Stimulated activated CD8-positive, alpha-beta memory T cell treated with anti-CD3 and anti-CD28 coated beads, Interleukin-2, amount 100 ng/mL, for 1 hour (primary cell): Measurements from ENCODE around the gene SERF1A.
"Not testable (repeated sequence)": the region's sequence is repeated elsewhere in the genome, so short reads cannot be mapped to it uniquely, and the experiment has no call there.

Source experiments
- DNase-seq, 2 donors: peaks; one replicate each; pipeline ENCODE4 v3.0.0-alpha.2; 2020; ENCODE audit warnings: low read depth in 2 of 2

Gene SERF1A

DNA sequence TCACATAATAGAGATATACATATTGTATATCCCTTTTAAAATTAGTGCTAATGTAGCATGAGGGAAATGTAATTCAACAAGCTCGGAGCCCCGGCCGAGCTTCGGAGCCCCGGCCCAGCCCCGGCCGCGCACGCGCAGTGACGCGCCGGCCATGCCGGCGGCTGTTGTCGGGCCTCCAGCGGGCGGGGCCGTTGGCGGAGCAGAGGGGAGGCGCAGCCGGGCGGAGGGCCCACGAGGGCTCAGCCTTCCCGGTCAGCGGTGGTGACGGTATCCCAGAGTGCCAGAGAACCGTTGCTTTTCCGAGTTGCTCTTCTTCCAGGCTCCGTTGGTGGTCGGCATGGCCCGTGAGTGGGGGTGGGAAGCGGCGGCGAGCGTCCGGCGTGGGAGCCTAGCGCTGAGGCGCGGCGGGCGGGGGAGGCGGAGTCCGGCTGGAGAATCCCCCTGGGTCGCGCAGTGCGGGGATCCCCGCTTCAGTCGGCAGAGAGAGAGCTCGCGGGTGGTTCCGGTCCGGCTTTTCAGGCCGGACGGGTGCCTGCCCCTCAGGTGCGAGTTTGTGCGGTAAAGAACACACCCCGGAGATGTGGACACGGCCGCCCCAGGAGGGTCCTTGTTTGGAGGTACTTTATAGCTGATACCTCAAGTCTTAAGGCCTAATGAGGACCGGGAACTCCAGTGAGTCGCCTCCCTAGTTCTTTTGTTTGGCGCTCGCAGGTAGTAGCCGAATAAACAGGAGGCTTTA is at the start of gene SERF1A:
Gene SERF1A (plus strand): TSS at position 137 of the 739 bp plus-strand sequence. CDS start 201 bp downstream, at position 338.
- DNase-seq = not testable (repeated sequence)

GRCh38 chr5:70866778-70867177 is 33.7 kb upstream of the SERF1A start:
- not testable (repeated sequence) for DNase-seq

DNA sequence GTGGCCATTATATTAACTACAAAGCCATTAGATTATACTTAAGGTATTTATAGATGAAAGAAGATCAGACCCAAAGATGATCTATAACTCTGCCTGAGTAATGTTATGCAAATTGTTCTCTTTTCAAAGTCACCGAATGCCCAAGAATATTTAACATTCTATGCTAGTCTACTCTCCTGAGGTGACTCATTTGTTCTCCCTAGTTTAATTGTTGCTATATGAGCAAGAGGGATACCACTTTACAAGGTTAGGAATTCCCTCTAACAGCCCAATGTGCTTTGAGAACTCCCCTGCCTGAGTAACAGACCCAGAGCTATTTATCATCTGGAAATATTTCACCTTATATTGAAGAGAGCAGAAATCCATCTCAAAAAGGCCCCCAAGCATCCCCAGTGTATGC is 29.8 kb upstream of the SERF1A start:
- not testable (repeated sequence) for DNase-seq

- DNase-seq = not testable (repeated sequence)
Observed at GRCh38 chr5:70896076-70896475, 4.4 kb upstream of the SERF1A start.

GRCh38 chr5:70901272-70901571 is 753 bp downstream of the SERF1A start:
- not testable (repeated sequence) for DNase-seq

GRCh38 chr5:70906624-70907023 is 6.2 kb downstream of the SERF1A start:
- DNase-seq = not testable (repeated sequence)

- not testable (repeated sequence) for DNase-seq
Observed at GRCh38 chr5:70916829-70917228, 16.4 kb downstream of the SERF1A start.

- not testable (repeated sequence) for DNase-seq
Observed at GRCh38 chr5:70925211-70925562, 24.7 kb downstream of the SERF1A start.

DNA sequence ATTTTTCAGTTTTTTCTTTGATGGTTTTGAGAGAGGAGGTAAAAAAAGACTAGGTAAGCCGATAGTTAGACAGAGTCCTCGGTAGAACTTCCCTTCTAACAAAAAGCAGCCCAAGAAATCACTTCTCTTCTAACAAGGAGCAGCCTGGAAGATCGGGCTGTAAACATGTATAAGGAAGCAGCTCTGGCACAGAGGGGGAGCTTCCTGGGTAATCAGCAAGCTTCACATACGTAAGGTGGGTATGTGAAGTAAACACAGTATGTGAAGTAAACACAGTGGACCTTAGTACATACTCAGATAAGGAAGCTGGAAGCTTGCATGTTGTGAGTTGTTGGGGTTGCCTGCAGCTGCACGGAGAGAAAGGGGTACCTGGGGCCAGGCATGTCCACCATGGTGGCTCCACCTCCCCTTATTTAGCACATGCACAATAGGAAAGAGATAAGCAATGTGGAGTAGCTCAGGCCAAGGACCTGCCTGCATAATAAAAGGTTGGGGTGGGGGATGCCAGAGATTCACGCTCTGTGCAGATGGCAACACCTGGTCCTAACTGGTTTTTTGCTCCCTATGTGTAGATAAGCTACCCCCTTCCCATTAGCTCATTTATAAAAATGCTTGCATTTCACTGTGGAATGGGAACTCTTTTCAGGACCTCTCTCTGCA is 31.4 kb downstream of the SERF1A start:
- not testable (repeated sequence) for DNase-seq

DNA sequence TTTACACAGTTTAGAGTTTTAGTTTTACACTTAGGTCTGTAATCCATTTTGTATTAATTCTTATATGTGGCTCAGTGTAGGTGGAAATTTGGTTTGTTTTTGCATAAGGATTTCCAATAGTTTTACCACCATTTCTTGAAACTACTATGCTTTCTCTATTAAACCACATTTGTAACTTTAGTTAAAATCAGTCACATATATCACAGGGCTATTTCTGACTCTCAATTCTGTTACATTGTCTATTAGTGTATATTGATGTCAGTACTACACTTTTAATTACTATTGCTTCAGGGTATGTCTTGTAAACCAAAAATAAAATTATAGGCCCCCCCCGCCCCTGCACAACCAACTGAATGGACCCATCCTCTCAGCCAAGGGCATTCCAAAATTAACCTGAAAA is 32.1 kb downstream of the SERF1A start:
- DNase-seq = not testable (repeated sequence)

DNA sequence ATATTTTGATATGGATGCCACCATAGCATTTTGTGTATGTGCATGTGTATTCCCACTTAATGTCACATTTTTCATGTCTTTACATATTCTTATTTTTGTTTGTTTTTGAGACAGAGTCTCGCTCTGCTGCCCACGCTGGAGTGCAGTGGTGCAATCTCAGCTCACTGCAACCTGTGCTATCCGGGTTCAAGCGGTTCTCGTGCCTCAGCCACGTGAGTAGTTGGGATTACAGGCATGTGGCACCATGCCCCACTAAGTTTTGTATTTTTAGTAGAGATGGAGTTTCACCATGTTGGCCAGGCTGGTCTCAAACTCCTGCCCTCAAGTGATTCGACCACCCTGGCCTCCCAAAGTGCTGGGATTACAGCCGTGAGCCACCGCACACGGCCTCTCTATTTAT is 52.6 kb downstream of the SERF1A start:
- not testable (repeated sequence) for DNase-seq
